ENCODE results near the gene PLXNA4. TPM values are rescaled to one million over a fixed set of nuclear protein-coding genes. Genes with fewer than 3 reads are reported as not detected.

The PLXNA4 gene
- total and polyA plus RNA-seq, 10 donors, result 0.15 to 14.7 (median 8.7) TPM

GRCh38 chr7:132536654-132537395 lies 39.4 kb downstream of the PLXNA4 start:
- H3K9me3 ChIP-seq, result no peaks in the 10 kb centered on the region
- 73 to 93% (median 87%) methylated on average over 11 to 13 of the region's 13 CpGs for WGBS, 5 donors
- TF ChIP-seq POLR2AphosphoS5 (IDR thresholded peaks at IDR 0.05) (no peak), POLR2A (IDR thresholded peaks at IDR 0.05) (no peak), CTCF (IDR thresholded peaks at IDR 0.05 in 8 of 11, conservative IDR thresholded peaks at IDR 0.05 in 3 of 11) (no peak)

GRCh38 chr7:132533916-132534315 lies 42.4 kb downstream of the PLXNA4 start:
- no peaks in the 10 kb centered on the region for H3K4me1 ChIP-seq
- intact Hi-C loops (cut with DNase I; ENCODE audit: low total_unique reads), result no loop called here
- TF ChIP-seq CTCF (IDR thresholded peaks at IDR 0.05 in 8 of 11, conservative IDR thresholded peaks at IDR 0.05 in 3 of 11) (no peak), POLR2AphosphoS5 (IDR thresholded peaks at IDR 0.05) (no peak), POLR2A (IDR thresholded peaks at IDR 0.05) (no peak)
- no peaks in the 10 kb centered on the region for H3K36me3 ChIP-seq
- no peaks in the 10 kb centered on the region for H3K9me3 ChIP-seq
- no peak for DNase-seq
- H3K4me3 ChIP-seq, result no peak overlapping the region
- no peak overlapping the region for H3K27ac ChIP-seq
- 59 to 94% (median 74%) methylated on average over 2 of the region's 2 CpGs for WGBS, 5 donors
- H3K27me3 ChIP-seq (replicated peaks in 1 of 7), result no peaks in the 10 kb centered on the region

More at GRCh38 chr7:132536654-132537395, 39.4 kb downstream of the PLXNA4 start:
- DNase-seq, result no peak
- Histone ChIP-seq H3K27me3 (replicated peaks in 1 of 7) (no peaks in the 10 kb centered on the region), H3K4me3 (no peak overlapping the region), H3K36me3 (no peaks in the 10 kb centered on the region), H3K4me1 (no peaks in the 10 kb centered on the region), H3K27ac (no peak overlapping the region)
- intact Hi-C loops (cut with DNase I; ENCODE audit: low total_unique reads), result no loop called here

DNA sequence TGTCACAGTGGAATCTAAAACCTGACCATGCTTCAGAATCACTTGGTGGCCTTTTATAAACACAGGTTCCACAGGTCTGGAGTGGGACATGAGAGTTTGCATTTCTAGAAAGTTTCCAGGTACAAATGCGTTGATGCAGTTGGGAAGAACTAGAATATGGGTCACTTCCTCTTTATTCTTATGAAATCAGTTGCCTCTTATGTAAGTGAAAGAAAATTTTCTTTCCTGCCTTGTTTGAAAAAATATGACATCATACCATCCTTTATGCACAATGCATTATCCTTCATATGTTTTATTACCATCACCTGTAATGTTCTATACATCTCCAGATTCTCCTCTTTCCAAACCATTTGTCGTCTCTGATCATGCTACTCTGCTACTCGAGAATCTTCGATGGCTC lies 44.0 kb downstream of the PLXNA4 start:
- intact Hi-C loops (cut with DNase I; ENCODE audit: low total_unique reads), result no loop called here
- no peaks in the 10 kb centered on the region for H3K27me3 ChIP-seq (replicated peaks in 1 of 7)
- no peak overlapping the region for H3K4me3 ChIP-seq
- H3K27ac ChIP-seq, result no peak overlapping the region
- no peaks in the 10 kb centered on the region for H3K4me1 ChIP-seq
- no peaks in the 10 kb centered on the region for H3K36me3 ChIP-seq
- H3K9me3 ChIP-seq, result no peaks in the 10 kb centered on the region
- TF ChIP-seq POLR2AphosphoS5 (IDR thresholded peaks at IDR 0.05) (no peak), CTCF (IDR thresholded peaks at IDR 0.05 in 8 of 11, conservative IDR thresholded peaks at IDR 0.05 in 3 of 11) (no peak), POLR2A (IDR thresholded peaks at IDR 0.05) (no peak)
- no peak for DNase-seq
- 77 to 88% (median 80%) methylated on average over 4 of the region's 4 CpGs for WGBS, 5 donors

DNA sequence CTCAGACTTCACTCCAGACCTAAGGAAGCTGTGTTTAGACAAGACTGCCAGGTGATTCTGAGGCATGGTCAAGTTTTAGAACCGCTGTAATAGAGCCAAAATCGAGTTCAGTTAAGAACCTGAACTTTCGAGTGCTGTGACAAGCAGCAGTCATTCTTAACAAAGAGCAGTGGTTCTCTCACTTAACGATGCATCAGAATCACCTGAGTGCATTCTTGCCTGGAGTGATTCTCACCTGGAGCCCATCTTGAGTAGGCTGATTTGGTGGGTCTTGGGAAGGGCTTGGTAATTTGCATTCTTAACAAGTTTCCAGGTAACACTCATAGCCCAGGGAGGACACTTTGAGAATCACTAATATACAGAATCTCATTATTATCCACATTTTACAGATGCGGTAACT lies 44.7 kb downstream of the PLXNA4 start:
- H3K27ac ChIP-seq, result no peak overlapping the region
- intact Hi-C loops (cut with DNase I; ENCODE audit: low total_unique reads), result no loop called here
- H3K4me3 ChIP-seq, result no peak overlapping the region
- H3K9me3 ChIP-seq, result no peaks in the 10 kb centered on the region
- no peak for TF ChIP-seq POLR2AphosphoS5 (IDR thresholded peaks at IDR 0.05)
- no peak for TF ChIP-seq POLR2A (IDR thresholded peaks at IDR 0.05)
- no peak for TF ChIP-seq CTCF (IDR thresholded peaks at IDR 0.05 in 8 of 11, conservative IDR thresholded peaks at IDR 0.05 in 3 of 11)
- H3K27me3 ChIP-seq (replicated peaks in 1 of 7), result no peaks in the 10 kb centered on the region
- H3K36me3 ChIP-seq, result no peaks in the 10 kb centered on the region
- WGBS, 5 donors, result 79 to 86% (median 82%) methylated on average over 5 of the region's 5 CpGs
- no peak for DNase-seq
- no peaks in the 10 kb centered on the region for H3K4me1 ChIP-seq
